ENCODE measurements around the gene ST7. TPM values are rescaled to one million over a fixed set of nuclear protein-coding genes. Genes with fewer than 3 reads are reported as not detected.

Gene ST7
- total and polyA plus RNA-seq, 2 donors (not counting 3 experiments of a cell fraction or from before 2014, with no cell fraction given), result 18.6 to 24.9 TPM

- Histone ChIP-seq H3K4me3 (replicated peaks in 1 of 3; ENCODE audit: insufficient read depth in 1 of 3, low read depth in 1 of 3, low read length in 3 of 3) (no peak overlapping the region), H2AFZ (ENCODE audit: low read depth, low read length) (no peak overlapping the region), H3K27me3 (ENCODE audit: control insufficient read depth in 2 of 2, insufficient read depth in 2 of 2, low read length in 2 of 2) (no peaks in the 10 kb centered on the region), H3K27ac (ENCODE audit: insufficient read depth, low read depth, low read length) (no peak overlapping the region), H3K4me1 (ENCODE audit: control insufficient read depth, extremely low read depth, insufficient read depth, low read length) (no peaks in the 10 kb centered on the region), H3K9me1 (replicated peaks; ENCODE audit: control insufficient read depth, extremely low read depth, insufficient read depth, low read length) (no peaks in the 10 kb centered on the region), H4K20me1 (replicated peaks; ENCODE audit: control insufficient read depth, extremely low read depth, insufficient read depth, low read length) (peaks cover 3% of the 10 kb centered on the region), H3K79me2 (ENCODE audit: control insufficient read depth, insufficient read depth, low read length) (peaks cover 20% of the 10 kb centered on the region), H3K9ac (replicated peaks; ENCODE audit: extremely low read depth, insufficient read depth, low read length) (no peak overlapping the region), H3K36me3 (ENCODE audit: control insufficient read depth in 2 of 2, extremely low read depth in 1 of 2, insufficient read depth in 2 of 2, low read length in 2 of 2) (no peaks in the 10 kb centered on the region), H3K4me2 (ENCODE audit: insufficient read depth, low read length) (no peak overlapping the region), H3K9me3 (replicated peaks; ENCODE audit: control insufficient read depth, insufficient read depth, low read length) (no peaks in the 10 kb centered on the region)
- DNase-seq (ENCODE audit: low read depth, low spot score) (no peak), FAIRE-seq (no peak)
- BruUV-seq (replicated peaks), result no TSS peak
- dilution Hi-C loops (cut with MboI; ENCODE audit: extremely low pct_ligation_motif_present, low sequenced_read_pairs) (no loop called here), intact Hi-C loops (cut with micrococcal nuclease) (no loop called here)
- TF ChIP-seq MAX (IDR thresholded peaks at IDR 0.05; ENCODE audit: insufficient read depth, insufficient read length) (no peak), CTCF (IDR thresholded peaks at IDR 0.05; ENCODE audit: extremely low read depth in 1 of 2, insufficient read depth in 1 of 2, low read depth in 1 of 2, low read length in 2 of 2) (no peak), GATA2 (IDR thresholded peaks at IDR 0.05; ENCODE audit: insufficient read depth, insufficient read length, low read depth, low read length) (no peak), POLR2A (IDR thresholded peaks at IDR 0.05; ENCODE audit: low read depth, low read length) (no peak), JUN (IDR thresholded peaks at IDR 0.05; ENCODE audit: borderline replicate concordance, insufficient read depth, insufficient read length, low read depth) (no peak), EZH2 (IDR thresholded peaks at IDR 0.05; ENCODE audit: borderline replicate concordance, low read depth, low read length, severe bottlenecking) (no peak), FOS (IDR thresholded peaks at IDR 0.05; ENCODE audit: borderline replicate concordance, insufficient read depth, low read length) (no peak), MYC (IDR thresholded peaks at IDR 0.05; ENCODE audit: low read depth, low read length) (no peak), POLR2AphosphoS5 (IDR thresholded peaks at IDR 0.05; ENCODE audit: insufficient read depth, low read depth, low read length) (no peak)
- ChIA-PET POLR2A (no interaction called here), CTCF (interaction anchor here (1.5 kb wide), 1 partner anchor 55 kb away, joined by 3 read pairs; no protein-coding TSS in a partner anchor)
These were observed 90.0 kb downstream of the ST7 start for GRCh38 chr7:117043108-117043825.

All from endothelial cell of umbilical vein (primary cell).